H1 (cell line): Measurements from ENCODE around the gene COL19A1. TPM values are rescaled to one million over a fixed set of nuclear protein-coding genes. Genes with fewer than 3 reads are reported as not detected.

Experiments
- CTCF ChIA-PET: fragments of 300-600 bp; sonication (Branson Sonifier 250); formaldehyde crosslinking; loops from one replicate; lab custom pipeline; 2021; ENCODE audit not compliant: partially characterized antibody; lab: Charles Lee
- POLR2A ChIA-PET: fragments of 300-600 bp; sonication (Branson Sonifier 250); formaldehyde crosslinking; loops from one replicate; lab custom pipeline; 2021; ENCODE audit warnings: inconsistent platforms; ENCODE audit not compliant: partially characterized antibody; lab: Charles Lee
- DNase-seq, 2 experiments: peaks; one replicate each; pipeline versions ENCODE4 v3.0.0 to v3.0.0-alpha.2; 2010 to 2022; ENCODE audit warnings: low spot score in 2 of 2, low read depth in 1 of 2, mixed read lengths in 1 of 2
- FAIRE-seq: peaks from 2 replicates; lab custom pipeline; 2011; peaks lifted over from hg19 to GRCh38; lab: Jason Lieb, UNC
- H2AFZ ChIP-seq: 2 replicates; pipeline ENCODE4 v1.8.1; 2012; ENCODE audit warnings: low read length, inconsistent platforms
- H2AK5ac ChIP-seq: 2 replicates; pipeline ENCODE4 v1.6.1; 2013; ENCODE audit warnings: low read depth, low read length
- H2BK120ac ChIP-seq: replicated peaks from 2 replicates; pipeline ENCODE3; 2013; ENCODE audit warnings: low read depth, low read length, inconsistent platforms
- H2BK12ac ChIP-seq: 2 replicates; pipeline ENCODE4 v1.6.1; 2013; ENCODE audit warnings: low read depth, low read length
- H2BK15ac ChIP-seq: 2 replicates; pipeline ENCODE4 v1.6.1; 2013; ENCODE audit warnings: low read length
- H2BK20ac ChIP-seq: 2 replicates; pipeline ENCODE4 v1.6.1; 2013; ENCODE audit warnings: low read length
- H2BK5ac ChIP-seq: 2 replicates; pipeline ENCODE4 v1.6.1; 2013; ENCODE audit warnings: low read depth, low read length
- H3K14ac ChIP-seq: 2 replicates; pipeline ENCODE4 v1.6.1; 2013; ENCODE audit warnings: inconsistent platforms; ENCODE audit not compliant: insufficient read length
- H3K18ac ChIP-seq: 2 replicates; pipeline ENCODE4 v1.6.1; 2013; ENCODE audit warnings: low read length; ENCODE audit errors: extremely low read depth
- H3K23ac ChIP-seq: 2 replicates; pipeline ENCODE4 v1.6.1; 2013; ENCODE audit warnings: inconsistent platforms; ENCODE audit not compliant: insufficient read length
- H3K23me2 ChIP-seq: 2 replicates; pipeline ENCODE4 v1.6.1; 2013; ENCODE audit warnings: low read depth, low read length
- H3K27ac ChIP-seq: 2 replicates; pipeline ENCODE4 v1.6.1; 2011; ENCODE audit warnings: low read depth, low read length, inconsistent platforms
- H3K27me3 ChIP-seq, 4 experiments: replicated peaks in 1 of 4; 1 replicate in 1 of 4; 2 replicates in 3 of 4; pipeline versions ENCODE4 v1.6.1 to v1.8.1; 2011 to 2013; ENCODE audit warnings: low read length in 3 of 4, mild to moderate bottlenecking in 3 of 4, inconsistent platforms in 2 of 4, mixed read lengths in 2 of 4, moderate library complexity in 1 of 4; ENCODE audit not compliant: control insufficient read depth in 3 of 4, insufficient read depth in 3 of 4; ENCODE audit errors: extremely low read depth in 1 of 4
- H3K36me3 ChIP-seq, 4 experiments: 2 replicates each; pipeline versions ENCODE4 v1.6.1 to v1.8.1; 2011 to 2013; ENCODE audit warnings: mild to moderate bottlenecking in 4 of 4, low read length in 3 of 4, moderate library complexity in 2 of 4, control low read depth in 1 of 4, inconsistent platforms in 1 of 4; ENCODE audit not compliant: insufficient read depth in 4 of 4, control insufficient read depth in 2 of 4
- H3K4ac ChIP-seq: replicated peaks from 2 replicates; pipeline ENCODE3; 2013; ENCODE audit warnings: low read length, low read depth, mixed read lengths, inconsistent platforms; ENCODE audit not compliant: insufficient read length
- H3K4me1 ChIP-seq, 4 experiments: replicated peaks in 1 of 4; 1 replicate in 1 of 4; 2 replicates in 3 of 4; pipeline versions ENCODE4 v1.6.1 to v1.8.1; 2011 to 2013; ENCODE audit warnings: low read length in 3 of 4, inconsistent platforms in 2 of 4, mixed read lengths in 1 of 4; ENCODE audit not compliant: insufficient read depth in 4 of 4, control insufficient read depth in 3 of 4
- H3K4me2 ChIP-seq, 2 experiments: 2 replicates each; pipeline versions ENCODE4 v1.6.1 to v1.8.1; 2011 to 2013; ENCODE audit warnings: low read depth in 2 of 2, low read length in 2 of 2, control low read depth in 1 of 2, inconsistent platforms in 1 of 2, mild to moderate bottlenecking in 1 of 2; ENCODE audit not compliant: insufficient read depth in 1 of 2
- H3K4me3 ChIP-seq, 4 experiments: fragments of 200-600, 300-600 bp in 1 of 4; sonication (generic), shearing (Covaris generic), sonication (Bioruptor Twin) in 1 of 4; 2 replicates each; pipeline versions ENCODE4 v1.5.1 to v1.8.1; 2011 to 2016; ENCODE audit warnings: low read length in 4 of 4, low read depth in 3 of 4, control low read depth in 2 of 4, inconsistent platforms in 2 of 4, mild to moderate bottlenecking in 2 of 4, mixed read lengths in 1 of 4, moderate library complexity in 1 of 4; ENCODE audit not compliant: insufficient read depth in 2 of 4; ENCODE audit errors: extremely low read depth in 1 of 4
- H3K56ac ChIP-seq: replicated peaks from 2 replicates; pipeline ENCODE3; 2013; ENCODE audit warnings: low read depth, mild to moderate bottlenecking, mixed read lengths, low read length, inconsistent platforms; ENCODE audit not compliant: insufficient read length
- H3K79me1 ChIP-seq: 2 replicates; pipeline ENCODE4 v1.6.1; 2013; ENCODE audit warnings: low read depth, low read length, control low read depth
- H3K79me2 ChIP-seq, 2 experiments: 2 replicates each; pipeline versions ENCODE4 v1.6.1 to v1.8.1; 2012 to 2013; ENCODE audit warnings: low read length in 2 of 2, mild to moderate bottlenecking in 2 of 2, inconsistent platforms in 1 of 2; ENCODE audit not compliant: insufficient read depth in 2 of 2, control insufficient read depth in 1 of 2
- H3K9ac ChIP-seq, 4 experiments: replicated peaks in 1 of 4; 1 replicate in 1 of 4; 2 replicates in 3 of 4; pipeline versions ENCODE4 v1.6.1 to v1.8.1; 2011 to 2013; ENCODE audit warnings: low read depth in 3 of 4, low read length in 3 of 4, control low read depth in 2 of 4, mild to moderate bottlenecking in 2 of 4, moderate library complexity in 2 of 4, inconsistent platforms in 1 of 4; ENCODE audit errors: extremely low read depth in 1 of 4
- H3K9me3 ChIP-seq, 2 experiments: 2 replicates each; pipeline versions ENCODE4 v1.6.1 to v1.8.1; 2012 to 2013; ENCODE audit warnings: mild to moderate bottlenecking in 2 of 2, moderate library complexity in 2 of 2, control low read depth in 1 of 2, inconsistent platforms in 1 of 2, low read depth in 1 of 2, low read length in 1 of 2, mixed read lengths in 1 of 2; ENCODE audit not compliant: insufficient read depth in 2 of 2
- H4K20me1 ChIP-seq, 2 experiments: replicated peaks in 1 of 2; 2 replicates each; pipeline versions ENCODE3 to v1.8.1; 2011 to 2013; ENCODE audit warnings: inconsistent platforms in 2 of 2, low read length in 2 of 2, mild to moderate bottlenecking in 1 of 2; ENCODE audit not compliant: insufficient read depth in 2 of 2, control insufficient read depth in 1 of 2
- H4K5ac ChIP-seq: 2 replicates; pipeline ENCODE4 v1.6.1; 2013; ENCODE audit warnings: low read length, low read depth, mixed read lengths, inconsistent platforms; ENCODE audit not compliant: insufficient read length
- H4K8ac ChIP-seq: 2 replicates; pipeline ENCODE4 v1.8.0; 2013; ENCODE audit warnings: mild to moderate bottlenecking, moderate library complexity, low read length, inconsistent platforms; ENCODE audit not compliant: insufficient read depth; ENCODE audit errors: extremely low read depth
- H4K91ac ChIP-seq: replicated peaks from 2 replicates; pipeline ENCODE3; 2013; ENCODE audit warnings: low read length, mixed read lengths, inconsistent platforms; ENCODE audit not compliant: insufficient read length
- BCL11A ChIP-seq, 2 experiments: IDR thresholded peaks; one replicate each; pipeline ENCODE4 v1.6.1; 2011; ENCODE audit warnings: low read depth in 2 of 2, low read length in 2 of 2, mild to moderate bottlenecking in 2 of 2
- BRCA1 ChIP-seq: IDR thresholded peaks from 2 replicates; pipeline ENCODE4 v1.6.1; 2012; ENCODE audit warnings: low read depth, low read length, improper control_type of control experiment
- CEBPB ChIP-seq: IDR thresholded peaks from 2 replicates; pipeline ENCODE4 v1.6.1; 2012; ENCODE audit warnings: low read depth, low read length
- JUN ChIP-seq: IDR thresholded peaks from 2 replicates; pipeline ENCODE4 v1.6.1; 2011; ENCODE audit warnings: low read depth, mild to moderate bottlenecking, improper control_type of control experiment, low read length
- JUND ChIP-seq: IDR thresholded peaks from 2 replicates; pipeline ENCODE4 v1.6.1; 2011; ENCODE audit warnings: mild to moderate bottlenecking, improper control_type of control experiment, low read length
- KDM4A ChIP-seq: IDR thresholded peaks from one replicate; pipeline ENCODE4 v1.7.1; 2012; ENCODE audit warnings: low read depth, mild to moderate bottlenecking, moderate library complexity, low read length, inconsistent platforms; ENCODE audit not compliant: severe bottlenecking
- MAFK ChIP-seq: IDR thresholded peaks from 2 replicates; pipeline ENCODE4 v1.6.1; 2012; ENCODE audit warnings: low read depth, mild to moderate bottlenecking, improper control_type of control experiment, low read length
- NRF1 ChIP-seq: IDR thresholded peaks from 2 replicates; pipeline ENCODE4 v1.6.1; 2011; ENCODE audit warnings: mild to moderate bottlenecking, low read depth, low read length, improper control_type of control experiment
- RNF2 ChIP-seq: fragments of 200-900, 300-1000 bp; sonication (generic); IDR thresholded peaks from 2 replicates; pipeline ENCODE4 v1.7.1; 2016; ENCODE audit warnings: borderline replicate concordance, low read depth, mild to moderate bottlenecking, antibody characterized with exemption, low read length; ENCODE audit not compliant: poor library complexity, severe bottlenecking; ENCODE audit errors: missing control alignments
- SP1 ChIP-seq: IDR thresholded peaks from 2 replicates; pipeline ENCODE4 v1.6.1; 2011; ENCODE audit warnings: low read depth, low read length
- SP4 ChIP-seq: IDR thresholded peaks from 2 replicates; pipeline ENCODE4 v1.6.1; 2012; ENCODE audit warnings: low read length, inconsistent platforms
- YY1 ChIP-seq: IDR thresholded peaks from 2 replicates; pipeline ENCODE4 v1.6.1; 2011; ENCODE audit warnings: low read depth, mild to moderate bottlenecking, low read length
- WGBS, 2 experiments: shearing (Covaris generic) in 1 of 2; methylation state at CpG; one replicate each; pipeline versions ENCODE4 v1.1.6 to v1.1.7; 2013 to 2015; ENCODE audit warnings: low lambda C conversion rate in 2 of 2, mixed read lengths in 2 of 2, inconsistent platforms in 1 of 2, low coverage in 1 of 2, missing lambda C conversion rate in 1 of 2; ENCODE audit not compliant: insufficient replicate concordance in 2 of 2, insufficient coverage in 1 of 2, insufficient read length in 1 of 2; ENCODE audit errors: extremely low coverage in 1 of 2, missing lambda C conversion rate in 1 of 2; 5-methylcytosine and 5-hydroxymethylcytosine counted together
- polyA plus RNA-seq, 7 experiments: library from polyadenylated mRNA; depleted of rRNA in 3 of 7; stranded (reverse) in 5 of 7; unstranded in 2 of 7; fragments of >200 nt in 5 of 7; fragments of 200-250 nt in 2 of 7; gene quantifications; 1 replicate in 5 of 7; 2 replicates in 1 of 7; 4 replicates in 1 of 7; pipeline versions ENCODE4 v1.2.1 to v1.2.3, GENCODE V29; 2011 to 2013; ENCODE audit warnings: missing spikeins in 2 of 7, mixed read lengths in 2 of 7
- total RNA-seq: library from RNA; stranded (reverse); fragmentation: NEBNext Ultra II Directional; extraction: Animal tissue kit (Norgen Biotek cat#: 25700); gene quantifications from 2 replicates; pipeline ENCODE4 v1.2.1, GENCODE V29; 2021
- TF ChIP-seq, protein P1 (sequence below), 3 experiments: IDR thresholded peaks; 1 replicate in 2 of 3; 2 replicates in 1 of 3; pipeline versions ENCODE4 v1.5.1 to v1.6.1; 2011; ENCODE audit warnings: low read length in 3 of 3, mild to moderate bottlenecking in 3 of 3, inconsistent platforms in 2 of 3, low read depth in 1 of 3, moderate library complexity in 1 of 3; ENCODE audit not compliant: insufficient read depth in 1 of 3; ENCODE audit errors: control extremely low read depth in 1 of 3

COL19A1 gene
- total and polyA plus RNA-seq, 2 of the 8 experiments (the other 6 are each of a cell fraction or from before 2014, with no cell fraction given) = not detected

DNA sequence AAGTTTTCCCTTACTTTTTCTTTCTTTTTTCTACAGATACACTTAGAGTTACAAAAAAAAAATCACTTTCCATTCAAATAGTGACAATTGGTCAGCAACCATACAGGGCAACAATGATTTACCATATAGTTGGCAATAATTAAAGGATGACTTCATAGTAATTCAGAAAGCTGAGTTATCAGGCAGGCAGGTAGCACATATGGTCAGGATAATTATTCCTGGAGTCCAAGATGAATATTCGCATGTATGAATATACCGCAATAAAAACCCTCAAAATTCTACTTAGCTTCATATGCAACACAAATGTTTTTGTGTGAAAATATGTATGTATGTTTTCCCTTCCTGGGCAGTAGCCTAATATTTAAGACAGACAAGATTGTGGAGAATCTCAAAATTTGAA is 34.5 kb downstream of the COL19A1 start:
- H3K79me2 ChIP-seq = no peaks in the 10 kb centered on the region
- H3K56ac ChIP-seq = no peak overlapping the region
- H3K18ac ChIP-seq = no peak overlapping the region
- no peak overlapping the region for H3K9ac ChIP-seq
- FAIRE-seq (no peak), DNase-seq (no peak)
- H3K27me3 ChIP-seq = no peaks in the 10 kb centered on the region
- no peak overlapping the region for H2BK120ac ChIP-seq
- no peak overlapping the region for H2AFZ ChIP-seq
- POLR2A ChIA-PET = no interaction called here
- H3K23ac ChIP-seq = no peak overlapping the region
- no peak overlapping the region for H3K4me2 ChIP-seq
- no peak overlapping the region for H4K5ac ChIP-seq
- H2BK12ac ChIP-seq = no peak overlapping the region
- H4K91ac ChIP-seq = no peak overlapping the region
- H3K4ac ChIP-seq = no peak overlapping the region
- no peak overlapping the region for H3K14ac ChIP-seq
- H2BK15ac ChIP-seq = no peak overlapping the region
- no peaks in the 10 kb centered on the region; a peak in 2 of 7 replicates for H3K4me1 ChIP-seq
- H4K8ac ChIP-seq = no peak overlapping the region
- H2BK20ac ChIP-seq = no peak overlapping the region
- no peaks in the 10 kb centered on the region for H4K20me1 ChIP-seq
- no peaks in the 10 kb centered on the region for H3K23me2 ChIP-seq
- no peaks in the 10 kb centered on the region for H3K79me1 ChIP-seq
- no peak overlapping the region for H2BK5ac ChIP-seq
- CTCF ChIA-PET = interaction anchor here (1.6 kb wide), 1 partner anchor 10 kb away, joined by 4 read pairs; no protein-coding TSS in a partner anchor
- H3K36me3 ChIP-seq = no peaks in the 10 kb centered on the region
- no peak overlapping the region for H3K4me3 ChIP-seq
- no peak overlapping the region for H2AK5ac ChIP-seq
- 93% methylated on average over 2 of the region's 2 CpGs; no CpG with 5 or more reads in 1 of the 2 experiments for WGBS, 2 experiments
- no peaks in the 10 kb centered on the region for H3K9me3 ChIP-seq
- no peak overlapping the region for H3K27ac ChIP-seq
- TF ChIP-seq SP1 = no peak
- TF ChIP-seq KDM4A = no peak
- TF ChIP-seq BRCA1 = no peak
- TF ChIP-seq, protein P1, sequence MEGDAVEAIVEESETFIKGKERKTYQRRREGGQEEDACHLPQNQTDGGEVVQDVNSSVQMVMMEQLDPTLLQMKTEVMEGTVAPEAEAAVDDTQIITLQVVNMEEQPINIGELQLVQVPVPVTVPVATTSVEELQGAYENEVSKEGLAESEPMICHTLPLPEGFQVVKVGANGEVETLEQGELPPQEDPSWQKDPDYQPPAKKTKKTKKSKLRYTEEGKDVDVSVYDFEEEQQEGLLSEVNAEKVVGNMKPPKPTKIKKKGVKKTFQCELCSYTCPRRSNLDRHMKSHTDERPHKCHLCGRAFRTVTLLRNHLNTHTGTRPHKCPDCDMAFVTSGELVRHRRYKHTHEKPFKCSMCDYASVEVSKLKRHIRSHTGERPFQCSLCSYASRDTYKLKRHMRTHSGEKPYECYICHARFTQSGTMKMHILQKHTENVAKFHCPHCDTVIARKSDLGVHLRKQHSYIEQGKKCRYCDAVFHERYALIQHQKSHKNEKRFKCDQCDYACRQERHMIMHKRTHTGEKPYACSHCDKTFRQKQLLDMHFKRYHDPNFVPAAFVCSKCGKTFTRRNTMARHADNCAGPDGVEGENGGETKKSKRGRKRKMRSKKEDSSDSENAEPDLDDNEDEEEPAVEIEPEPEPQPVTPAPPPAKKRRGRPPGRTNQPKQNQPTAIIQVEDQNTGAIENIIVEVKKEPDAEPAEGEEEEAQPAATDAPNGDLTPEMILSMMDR (IDR thresholded peaks at IDR 0.05; ENCODE audit: control extremely low read depth in 1 of 3, insufficient read depth in 1 of 3, low read depth in 1 of 3, low read length in 3 of 3) = no peak
- TF ChIP-seq YY1 = no peak
- TF ChIP-seq MAFK = no peak
- no peak for TF ChIP-seq BCL11A (IDR thresholded peaks at IDR 0.05; ENCODE audit: low read depth in 2 of 2, low read length in 2 of 2)
- TF ChIP-seq RNF2 = no peak
- no peak for TF ChIP-seq JUN
- TF ChIP-seq CEBPB = no peak
- TF ChIP-seq SP4 = no peak
- TF ChIP-seq JUND = no peak
- no peak for TF ChIP-seq NRF1
